CD4-positive, CD25-positive, alpha-beta regulatory T cell (primary cell): ENCODE measurements around the gene MYORG. TPM values are rescaled to one million over a fixed set of nuclear protein-coding genes. Genes with fewer than 3 reads are reported as not detected.
A peak's percentile ranks its signal among the peaks of the same experiment; 100 is the strongest.
"Not testable (repeated sequence)": the region's sequence is repeated elsewhere in the genome, so short reads cannot be mapped to it uniquely, and the experiment has no call there.

ENCODE experiments used
- ATAC-seq, 2 donors: fragments of 150-1000 bp; cut with Tn5 transposase; one replicate each; pipeline ENCODE4 v1.10.0; 2021; ENCODE audit warnings: low read depth in 2 of 2, moderate number of reproducible peaks in 2 of 2, moderate library complexity in 1 of 2
- DNase-seq, 3 donors: peaks; one replicate each; pipeline versions ENCODE4 v3.0.0 to v3.0.0-alpha.2; 2012 to 2022; ENCODE audit warnings: mixed read lengths in 1 of 3
- H3K27ac ChIP-seq: one replicate; pipeline ENCODE4 v1.7.0; 2013; ENCODE audit warnings: mild to moderate bottlenecking, low read length; ENCODE audit not compliant: insufficient read depth, poor library complexity, severe bottlenecking
- H3K27me3 ChIP-seq: one replicate; pipeline ENCODE4 v1.7.0; 2013; ENCODE audit warnings: low read length; ENCODE audit not compliant: control insufficient read depth, insufficient read depth
- H3K36me3 ChIP-seq: one replicate; pipeline ENCODE4 v1.7.0; 2013; ENCODE audit warnings: mild to moderate bottlenecking, low read length, moderate library complexity; ENCODE audit not compliant: control insufficient read depth, insufficient read depth
- H3K4me1 ChIP-seq: 2 replicates; pipeline ENCODE4 v1.7.0; 2013; ENCODE audit warnings: mild to moderate bottlenecking, low read length; ENCODE audit not compliant: insufficient read depth, control insufficient read depth, poor library complexity, severe bottlenecking
- H3K4me3 ChIP-seq: one replicate; pipeline ENCODE4 v1.7.0; 2013; ENCODE audit warnings: low read depth, mild to moderate bottlenecking, low read length, moderate library complexity
- H3K9me3 ChIP-seq, 2 experiments: 1 replicate in 1 of 2; 2 replicates in 1 of 2; pipeline ENCODE4 v1.7.0; 2013; ENCODE audit warnings: low read length in 2 of 2, mild to moderate bottlenecking in 1 of 2, moderate library complexity in 1 of 2; ENCODE audit not compliant: control insufficient read depth in 2 of 2
- H3K27ac Mint-ChIP-seq, 3 donors: one replicate each; pipeline ENCODE4 v1.8.0; 2020 to 2022; ENCODE audit warnings: mild to moderate bottlenecking in 3 of 3, mixed read lengths in 3 of 3, moderate library complexity in 2 of 3
- H3K27me3 Mint-ChIP-seq: one replicate; pipeline ENCODE4 v1.8.0; 2022; ENCODE audit warnings: mild to moderate bottlenecking, mixed read lengths
- H3K36me3 Mint-ChIP-seq: one replicate; pipeline ENCODE4 v1.8.0; 2020; ENCODE audit warnings: mixed read lengths
- H3K4me1 Mint-ChIP-seq, 4 donors: one replicate each; pipeline ENCODE4 v1.8.0; 2020 to 2022; ENCODE audit warnings: mixed read lengths in 4 of 4, mild to moderate bottlenecking in 1 of 4
- H3K4me3 Mint-ChIP-seq, 4 donors: one replicate each; pipeline ENCODE4 v1.8.0; 2020 to 2022; ENCODE audit warnings: mild to moderate bottlenecking in 4 of 4, mixed read lengths in 4 of 4, moderate library complexity in 3 of 4
- H3K9me3 Mint-ChIP-seq, 7 donors: one replicate each; pipeline ENCODE4 v1.8.0; 2020 to 2022; ENCODE audit warnings: mixed read lengths in 7 of 7, mild to moderate bottlenecking in 3 of 7, moderate library complexity in 2 of 7
- polyA plus RNA-seq, 4 donors: library from polyadenylated mRNA; unstranded; fragments of 300-500 nt; fragmentation: Illumina TruSeq; gene quantifications; one replicate each; pipeline ENCODE4 v1.2.3, GENCODE V29; 2021
- total RNA-seq: library from RNA; stranded (reverse); gene quantifications from one replicate; pipeline ENCODE4 v1.2.3, GENCODE V29; 2022

MYORG gene
- total and polyA plus RNA-seq, 5 donors from 2014 or later: 0.05 to 0.64 (median 0.34) TPM

- ATAC-seq (no peak), DNase-seq (no peak)
- Histone ChIP-seq H3K4me3 (no peak overlapping the region), H3K36me3 (peaks cover 43% of the 10 kb centered on the region), H3K27ac (no peak overlapping the region), H3K9me3 (no peaks in the 10 kb centered on the region), H3K27me3 (no peaks in the 10 kb centered on the region), H3K4me1 (no peaks in the 10 kb centered on the region)
- H3K4me3 Mint-ChIP-seq: no peak overlapping the region
- no peak overlapping the region for H3K27ac Mint-ChIP-seq
- H3K27me3 Mint-ChIP-seq: no peaks in the 10 kb centered on the region
- peaks cover 23% of the 10 kb centered on the region for H3K36me3 Mint-ChIP-seq
- no peaks in the 10 kb centered on the region for H3K9me3 Mint-ChIP-seq
- H3K4me1 Mint-ChIP-seq: no peaks in the 10 kb centered on the region
These were observed 33.1 kb downstream of the MYORG start for GRCh38 chr9:34343605-34344004.

- no peaks in the 10 kb centered on the region for H3K9me3 Mint-ChIP-seq
- no peaks in the 10 kb centered on the region for H3K27me3 Mint-ChIP-seq
- Histone ChIP-seq H3K27me3 (no peaks in the 10 kb centered on the region), H3K36me3 (peaks cover 43% of the 10 kb centered on the region), H3K9me3 (no peaks in the 10 kb centered on the region), H3K4me1 (no peaks in the 10 kb centered on the region), H3K27ac (no peak overlapping the region), H3K4me3 (no peak overlapping the region)
- DNase-seq (no peak), ATAC-seq (no peak)
- H3K4me1 Mint-ChIP-seq: no peaks in the 10 kb centered on the region
- no peak overlapping the region for H3K4me3 Mint-ChIP-seq
- H3K36me3 Mint-ChIP-seq: peaks cover 23% of the 10 kb centered on the region
- no peak overlapping the region for H3K27ac Mint-ChIP-seq
These were observed 33.6 kb downstream of the MYORG start for GRCh38 chr9:34343090-34343489.

- no peak overlapping the region for H3K27ac ChIP-seq
- Mint-ChIP-seq H3K36me3 (peaks cover 19% of the 10 kb centered on the region), H3K4me3 (no peak overlapping the region), H3K27me3 (no peaks in the 10 kb centered on the region), H3K9me3 (no peaks in the 10 kb centered on the region), H3K27ac (no peak overlapping the region), H3K4me1 (peaks cover 0 to 2% (median 0%) of the 10 kb centered on the region in 4 donors)
- DNase-seq (no peak), ATAC-seq (no peak)
- H3K36me3 ChIP-seq: peaks cover 46% of the 10 kb centered on the region
- no peaks in the 10 kb centered on the region for H3K4me1 ChIP-seq
- H3K9me3 ChIP-seq: no peaks in the 10 kb centered on the region
- H3K4me3 ChIP-seq: no peak overlapping the region
- no peaks in the 10 kb centered on the region for H3K27me3 ChIP-seq
These were observed 34.9 kb downstream of the MYORG start for GRCh38 chr9:34341659-34342295.

- peaks cover 48% of the 10 kb centered on the region for H3K36me3 ChIP-seq
- no peaks in the 10 kb centered on the region for H3K27me3 ChIP-seq
- H3K27me3 Mint-ChIP-seq: no peaks in the 10 kb centered on the region
- no peaks in the 10 kb centered on the region for H3K9me3 ChIP-seq
- no peaks in the 10 kb centered on the region for H3K9me3 Mint-ChIP-seq
- H3K4me1 ChIP-seq: no peaks in the 10 kb centered on the region
- H3K4me3 ChIP-seq: no peak overlapping the region
- H3K27ac ChIP-seq: no peak overlapping the region
- H3K36me3 Mint-ChIP-seq: peaks cover 13% of the 10 kb centered on the region
- ATAC-seq (no peak), DNase-seq (no peak)
- peaks cover 0 to 11% (median 3%) of the 10 kb centered on the region in 4 donors for H3K4me1 Mint-ChIP-seq
- H3K4me3 Mint-ChIP-seq: no peak overlapping the region
- H3K27ac Mint-ChIP-seq: no peak overlapping the region
These were observed 37.9 kb downstream of the MYORG start for GRCh38 chr9:34338665-34339385.

- H3K4me1 ChIP-seq, H3K9me3 ChIP-seq, H3K4me3 Mint-ChIP-seq, ATAC-seq, H3K27ac Mint-ChIP-seq, DNase-seq, H3K4me3 ChIP-seq, H3K27ac ChIP-seq, H3K27me3 ChIP-seq, H3K27me3 Mint-ChIP-seq, H3K9me3 Mint-ChIP-seq: not testable (repeated sequence)
- Mint-ChIP-seq H3K36me3 (peaks cover 13% of the 10 kb centered on the region), H3K4me1 (peaks cover 0 to 11% (median 3%) of the 10 kb centered on the region in 4 donors)
- H3K36me3 ChIP-seq: peaks cover 41% of the 10 kb centered on the region
These were observed 38.6 kb downstream of the MYORG start for GRCh38 chr9:34338079-34338478.

- no peaks in the 10 kb centered on the region for H3K4me1 ChIP-seq
- no peaks in the 10 kb centered on the region for H3K27me3 ChIP-seq
- H3K36me3 Mint-ChIP-seq: peaks cover 13% of the 10 kb centered on the region
- no peaks in the 10 kb centered on the region for H3K9me3 Mint-ChIP-seq
- H3K4me3 ChIP-seq: no peak overlapping the region
- H3K27me3 Mint-ChIP-seq: no peaks in the 10 kb centered on the region
- DNase-seq (peak in 1 of 3 donors; percentile 13), ATAC-seq (no peak)
- no peak overlapping the region for H3K27ac Mint-ChIP-seq
- H3K9me3 ChIP-seq: no peaks in the 10 kb centered on the region
- H3K36me3 ChIP-seq: peaks cover 36% of the 10 kb centered on the region
- no peak overlapping the region for H3K27ac ChIP-seq
- no peak overlapping the region for H3K4me3 Mint-ChIP-seq
- peaks cover 0 to 11% (median 4%) of the 10 kb centered on the region in 4 donors for H3K4me1 Mint-ChIP-seq
These were observed 39.3 kb downstream of the MYORG start for GRCh38 chr9:34337403-34337802.

- H3K27ac Mint-ChIP-seq: peak overlapping the region in 1 of 3 donors; percentile 11
- H3K4me3 ChIP-seq: no peak overlapping the region
- H3K36me3 ChIP-seq: peaks cover 20% of the 10 kb centered on the region
- H3K36me3 Mint-ChIP-seq: peaks cover 5% of the 10 kb centered on the region
- no peak for DNase-seq
- H3K9me3 ChIP-seq: no peaks in the 10 kb centered on the region
- no peak for ATAC-seq
- no peaks in the 10 kb centered on the region for H3K9me3 Mint-ChIP-seq
- H3K27ac ChIP-seq: no peak overlapping the region
- H3K4me1 Mint-ChIP-seq: peaks cover 8 to 21% (median 9%) of the 10 kb centered on the region in 4 donors
- H3K27me3 ChIP-seq: no peaks in the 10 kb centered on the region
- peaks cover 1% of the 10 kb centered on the region for H3K4me1 ChIP-seq
- H3K27me3 Mint-ChIP-seq: no peaks in the 10 kb centered on the region
- H3K4me3 Mint-ChIP-seq: no peak overlapping the region
These were observed 41.3 kb downstream of the MYORG start for GRCh38 chr9:34335376-34335775.

GRCh38 chr9:34334916-34335315 lies 41.8 kb downstream of the MYORG start:
- peak in 1 of 2 donors; percentile 18 for ATAC-seq
- Mint-ChIP-seq H3K9me3 (no peaks in the 10 kb centered on the region), H3K27me3 (no peaks in the 10 kb centered on the region), H3K36me3 (peaks cover under 1% of the 10 kb centered on the region), H3K4me3 (no peak overlapping the region), H3K27ac (no peak overlapping the region), H3K4me1 (peaks cover 8 to 26% (median 11%) of the 10 kb centered on the region in 4 donors)
- H3K4me3 ChIP-seq: no peak overlapping the region
- H3K9me3 ChIP-seq: no peaks in the 10 kb centered on the region
- no peak for DNase-seq
- peaks cover 17% of the 10 kb centered on the region for H3K36me3 ChIP-seq
- H3K27ac ChIP-seq: no peak overlapping the region
- H3K4me1 ChIP-seq: peaks cover 6% of the 10 kb centered on the region
- no peaks in the 10 kb centered on the region for H3K27me3 ChIP-seq
